Neural progenitor cell (in vitro differentiated cells): ENCODE measurements around the gene RNF166. TPM values are rescaled to one million over a fixed set of nuclear protein-coding genes. Genes with fewer than 3 reads are reported as not detected.

Experiments
- DNase-seq: peaks from one replicate; pipeline ENCODE4 v3.0.0-alpha.2; 2016; ENCODE audit warnings: low spot score
- H2AFZ ChIP-seq: fragments of 200-600 bp; sonication (generic); replicated peaks from 2 replicates; pipeline ENCODE4 v1.6.1; 2016; ENCODE audit warnings: antibody characterized with exemption
- H3F3A ChIP-seq: fragments of 200-600 bp; sonication (generic); 2 replicates; pipeline ENCODE4 v1.6.1; 2016; ENCODE audit warnings: antibody characterized with exemption, low read depth
- H3K27ac ChIP-seq: fragments of 200-600 bp; sonication (generic); 2 replicates; pipeline ENCODE4 v1.5.1; 2016; ENCODE audit warnings: mild to moderate bottlenecking
- H3K27me3 ChIP-seq: fragments of 200-600 bp; sonication (generic); 2 replicates; pipeline ENCODE4 v1.6.1; 2016; ENCODE audit warnings: mild to moderate bottlenecking, moderate library complexity
- H3K36me3 ChIP-seq: fragments of 200-600 bp; sonication (generic); 2 replicates; pipeline ENCODE4 v1.5.1; 2016
- H3K4me1 ChIP-seq: fragments of 200-600 bp; sonication (generic); 2 replicates; pipeline ENCODE4 v1.6.1; 2016; ENCODE audit warnings: mixed run types
- H3K4me2 ChIP-seq: fragments of 200-600 bp; sonication (generic); 2 replicates; pipeline ENCODE4 v1.6.1; 2016
- H3K4me3 ChIP-seq: fragments of 200-600 bp; sonication (generic); 2 replicates; pipeline ENCODE4 v1.5.1; 2016
- H3K79me2 ChIP-seq: fragments of 200-600 bp; sonication (generic); 2 replicates; pipeline ENCODE4 v1.6.1; 2016; ENCODE audit warnings: low read depth
- H3K9ac ChIP-seq: fragments of 200-600 bp; sonication (generic); 2 replicates; pipeline ENCODE4 v1.6.1; 2016
- H3K9me3 ChIP-seq: fragments of 200-600 bp; sonication (generic); 2 replicates; pipeline ENCODE4 v1.5.1; 2016; ENCODE audit warnings: low read depth
- H4K20me1 ChIP-seq: fragments of 200-600 bp; sonication (generic); 2 replicates; pipeline ENCODE4 v1.6.1; 2016; ENCODE audit warnings: low read depth
- H3K27ac Mint-ChIP-seq: 3 replicates; pipeline ENCODE4 v1.8.0; 2021; ENCODE audit warnings: mixed read lengths
- H3K27me3 Mint-ChIP-seq: 2 replicates; pipeline ENCODE4 v1.8.0; 2022; ENCODE audit warnings: low read depth, mild to moderate bottlenecking, inconsistent platforms, moderate library complexity, mixed read lengths; ENCODE audit not compliant: insufficient read depth
- H3K36me3 Mint-ChIP-seq: 3 replicates; pipeline ENCODE4 v1.8.0; 2021; ENCODE audit warnings: mixed read lengths
- H3K4me1 Mint-ChIP-seq: 3 replicates; pipeline ENCODE4 v1.8.0; 2021; ENCODE audit warnings: mixed read lengths
- H3K4me3 Mint-ChIP-seq: 3 replicates; pipeline ENCODE4 v1.8.0; 2021; ENCODE audit warnings: mild to moderate bottlenecking, moderate library complexity, mixed read lengths
- H3K9me3 Mint-ChIP-seq: 3 replicates; pipeline ENCODE4 v1.8.0; 2020; ENCODE audit warnings: mixed read lengths
- EZH2 ChIP-seq: fragments of 200-600 bp; sonication (generic); IDR thresholded peaks from 2 replicates; pipeline ENCODE4 v1.6.1; 2017; ENCODE audit warnings: antibody characterized with exemption, mild to moderate bottlenecking, moderate library complexity
- EZH2phosphoT487 ChIP-seq: fragments of 200-600 bp; sonication (generic); IDR thresholded peaks from 2 replicates; pipeline ENCODE4 v1.6.1; 2017; ENCODE audit warnings: antibody characterized with exemption
- total RNA-seq: library from RNA; depleted of rRNA; stranded (reverse); fragments of >200 nt; gene quantifications from 2 replicates; pipeline ENCODE4 v1.2.3, GENCODE V29; 2015; ENCODE audit warnings: low replicate concordance
- TF ChIP-seq, protein P1 (sequence below): fragments of 200-600 bp; sonication (generic); IDR thresholded peaks from 2 replicates; pipeline ENCODE4 v1.5.1; 2017; ENCODE audit warnings: antibody characterized with exemption, mild to moderate bottlenecking

Gene RNF166
- total RNA-seq, 1 donor from 2014 or later = 11.1 TPM

DNA sequence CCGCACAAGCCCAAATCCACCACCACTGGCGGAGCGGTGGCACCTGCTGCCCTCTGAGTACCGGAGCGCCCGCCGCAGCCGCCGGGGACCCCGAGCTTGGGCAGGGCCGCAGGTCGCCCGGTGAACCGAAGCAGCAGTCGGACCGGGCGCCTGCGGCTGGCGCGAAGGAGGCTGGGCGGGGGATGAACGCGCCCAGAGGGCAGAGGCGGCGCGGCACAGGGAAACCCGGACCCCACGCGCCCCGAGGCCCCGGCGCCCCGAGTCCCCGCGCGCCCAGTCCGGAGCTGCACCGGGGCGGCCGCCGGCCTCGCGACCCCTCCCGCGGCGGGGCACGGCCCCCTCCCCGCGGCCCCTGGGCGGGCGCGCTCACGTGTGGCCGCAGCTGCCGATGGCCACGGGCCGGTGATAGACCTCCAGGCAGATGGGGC, 393 bp downstream of the RNF166 start:
- Histone ChIP-seq H2AFZ (peak overlapping the region; percentile 94), H3F3A (no peaks in the 10 kb centered on the region), H3K4me1 (peaks cover 10% of the 10 kb centered on the region), H3K4me2 (peak overlapping the region; percentile 99), H3K27ac (no peak overlapping the region), H3K9me3 (no peaks in the 10 kb centered on the region), H3K9ac (peak overlapping the region; percentile 84), H4K20me1 (peaks cover 19% of the 10 kb centered on the region), H3K79me2 (peaks cover 42% of the 10 kb centered on the region), H3K36me3 (no peaks in the 10 kb centered on the region), H3K4me3 (peak overlapping the region; percentile 99), H3K27me3 (no peaks in the 10 kb centered on the region)
- Mint-ChIP-seq H3K9me3 (no peaks in the 10 kb centered on the region), H3K36me3 (no peaks in the 10 kb centered on the region), H3K27me3 (no peaks in the 10 kb centered on the region), H3K4me1 (peaks cover 22% of the 10 kb centered on the region), H3K27ac (no peak overlapping the region), H3K4me3 (peak overlapping the region; percentile 92)
- peak; percentile 67 for DNase-seq
- TF ChIP-seq EZH2 (no peak), EZH2phosphoT487 (no peak)
- TF ChIP-seq, protein P1, sequence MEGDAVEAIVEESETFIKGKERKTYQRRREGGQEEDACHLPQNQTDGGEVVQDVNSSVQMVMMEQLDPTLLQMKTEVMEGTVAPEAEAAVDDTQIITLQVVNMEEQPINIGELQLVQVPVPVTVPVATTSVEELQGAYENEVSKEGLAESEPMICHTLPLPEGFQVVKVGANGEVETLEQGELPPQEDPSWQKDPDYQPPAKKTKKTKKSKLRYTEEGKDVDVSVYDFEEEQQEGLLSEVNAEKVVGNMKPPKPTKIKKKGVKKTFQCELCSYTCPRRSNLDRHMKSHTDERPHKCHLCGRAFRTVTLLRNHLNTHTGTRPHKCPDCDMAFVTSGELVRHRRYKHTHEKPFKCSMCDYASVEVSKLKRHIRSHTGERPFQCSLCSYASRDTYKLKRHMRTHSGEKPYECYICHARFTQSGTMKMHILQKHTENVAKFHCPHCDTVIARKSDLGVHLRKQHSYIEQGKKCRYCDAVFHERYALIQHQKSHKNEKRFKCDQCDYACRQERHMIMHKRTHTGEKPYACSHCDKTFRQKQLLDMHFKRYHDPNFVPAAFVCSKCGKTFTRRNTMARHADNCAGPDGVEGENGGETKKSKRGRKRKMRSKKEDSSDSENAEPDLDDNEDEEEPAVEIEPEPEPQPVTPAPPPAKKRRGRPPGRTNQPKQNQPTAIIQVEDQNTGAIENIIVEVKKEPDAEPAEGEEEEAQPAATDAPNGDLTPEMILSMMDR = no peak

DNA sequence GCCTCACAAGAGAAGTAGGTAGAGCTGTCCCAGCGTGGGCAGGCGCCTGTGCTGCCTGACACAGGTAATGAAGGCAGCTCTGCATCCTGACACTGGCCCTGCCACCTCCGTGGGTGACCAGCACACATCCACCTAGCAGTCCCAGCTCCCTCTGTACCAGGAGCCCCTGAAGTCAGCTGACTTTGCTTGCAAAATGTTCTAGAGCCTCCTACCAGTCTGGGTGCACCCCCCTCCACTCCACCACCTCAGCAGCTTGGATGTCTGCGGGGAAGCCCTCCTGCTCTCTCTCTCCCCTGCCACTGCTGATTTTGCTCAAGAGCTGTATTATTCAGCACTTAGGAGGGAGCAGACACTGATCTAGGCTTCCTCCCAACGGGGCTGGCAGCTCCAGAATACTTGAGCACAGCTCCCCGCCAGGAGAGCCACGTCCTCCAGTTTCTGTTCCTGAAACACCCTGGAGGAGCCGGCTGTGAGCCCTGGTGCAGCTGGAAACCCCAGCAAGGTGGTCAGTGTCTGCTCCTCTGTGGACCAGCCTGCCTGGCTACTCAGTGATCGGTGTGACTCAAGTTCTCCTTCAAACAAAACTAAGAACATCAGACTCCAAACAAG, 1.0 kb downstream of the RNF166 start:
- Histone ChIP-seq H3K4me3 (peak overlapping the region; percentile 99), H3K9me3 (no peaks in the 10 kb centered on the region), H3K4me1 (peaks cover 10% of the 10 kb centered on the region), H3K36me3 (no peaks in the 10 kb centered on the region), H4K20me1 (peaks cover 19% of the 10 kb centered on the region), H3K27ac (no peak overlapping the region), H3K9ac (peak overlapping the region; percentile 84), H3K79me2 (peaks cover 42% of the 10 kb centered on the region), H3K27me3 (no peaks in the 10 kb centered on the region), H3F3A (no peaks in the 10 kb centered on the region), H2AFZ (no peak overlapping the region), H3K4me2 (peak overlapping the region; percentile 99)
- Mint-ChIP-seq H3K36me3 (no peaks in the 10 kb centered on the region), H3K4me1 (peaks cover 22% of the 10 kb centered on the region), H3K4me3 (peak overlapping the region; percentile 92), H3K27me3 (no peaks in the 10 kb centered on the region), H3K9me3 (no peaks in the 10 kb centered on the region), H3K27ac (peak overlapping the region; percentile 53)
- no peak for TF ChIP-seq EZH2
- TF ChIP-seq EZH2phosphoT487 = no peak
- TF ChIP-seq, protein P1 = no peak
- DNase-seq = no peak

DNA sequence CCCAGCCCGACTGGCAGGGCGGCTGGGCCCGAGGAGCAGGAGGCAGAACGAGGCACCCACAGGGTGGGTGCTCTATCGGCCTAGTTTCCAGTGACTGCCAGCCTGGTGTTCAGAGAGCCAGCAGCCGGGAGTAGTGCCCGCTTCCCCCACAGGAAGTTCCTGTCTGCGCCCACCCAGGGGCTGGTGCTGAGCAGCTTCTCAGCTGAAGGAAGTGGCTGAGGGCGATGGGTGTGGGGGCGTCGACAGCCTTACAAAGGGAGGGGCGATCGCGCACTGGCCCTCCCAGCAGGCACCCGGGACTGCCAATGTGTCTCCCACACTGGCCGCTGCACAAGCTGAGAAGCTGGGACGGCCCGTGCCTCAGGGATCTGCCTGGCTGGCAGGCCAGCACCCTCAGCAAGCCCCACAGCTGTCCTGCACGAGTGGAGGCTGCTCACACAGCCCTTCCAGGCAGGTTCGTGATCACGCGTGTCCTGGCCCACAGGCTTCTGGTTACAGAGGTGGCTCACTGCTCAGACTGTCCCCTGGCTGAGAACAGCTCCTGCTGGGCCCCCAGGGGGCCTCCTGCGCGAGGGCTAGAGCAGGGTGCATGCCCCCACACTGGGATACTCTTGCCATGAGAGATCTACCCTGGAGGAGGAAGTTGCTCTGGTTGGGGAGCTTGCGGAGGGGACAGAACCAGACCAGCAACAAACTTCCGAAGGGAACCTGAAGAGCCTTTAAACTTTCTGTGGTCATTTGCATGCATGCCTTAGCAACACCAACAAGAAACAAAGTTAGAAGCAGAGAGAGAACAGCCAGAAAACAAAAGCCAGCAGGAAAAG, 2.5 kb downstream of the RNF166 start:
- Mint-ChIP-seq H3K27me3 (no peaks in the 10 kb centered on the region), H3K27ac (no peak overlapping the region), H3K4me1 (peaks cover 22% of the 10 kb centered on the region), H3K4me3 (peak overlapping the region; percentile 92), H3K36me3 (no peaks in the 10 kb centered on the region), H3K9me3 (no peaks in the 10 kb centered on the region)
- no peak overlapping the region for H3K4me2 ChIP-seq
- H3K27ac ChIP-seq = no peak overlapping the region
- peaks cover 19% of the 10 kb centered on the region for H4K20me1 ChIP-seq
- H3K9ac ChIP-seq = no peak overlapping the region
- H2AFZ ChIP-seq = no peak overlapping the region
- TF ChIP-seq, protein P1 = no peak
- no peak for TF ChIP-seq EZH2
- TF ChIP-seq EZH2phosphoT487 = no peak
- DNase-seq = no peak
- no peaks in the 10 kb centered on the region for H3F3A ChIP-seq
- no peak overlapping the region for H3K4me3 ChIP-seq
- H3K4me1 ChIP-seq = peaks cover 10% of the 10 kb centered on the region
- no peaks in the 10 kb centered on the region for H3K27me3 ChIP-seq
- peaks cover 35% of the 10 kb centered on the region for H3K79me2 ChIP-seq
- H3K9me3 ChIP-seq = no peaks in the 10 kb centered on the region
- no peaks in the 10 kb centered on the region for H3K36me3 ChIP-seq
